MM.1S (cell line): ENCODE data around the gene RPAP2.

Experiments used
- CTCF ChIP-seq: fragments of 300-600 bp; sonication (generic); IDR thresholded peaks from 2 replicates; pipeline ENCODE4 v1.5.1; 2016; ENCODE audit warnings: antibody characterized with exemption, low read length, mixed read lengths
- EZH2 ChIP-seq: fragments of 300-600 bp; sonication (generic); optimal IDR thresholded peaks from 2 replicates; pipeline ENCODE3; 2017; ENCODE audit warnings: low read depth, mild to moderate bottlenecking, antibody characterized with exemption, low read length, mixed read lengths

- no peak for TF ChIP-seq CTCF
- no peak for TF ChIP-seq EZH2
Measured at GRCh38 chr1:92327794-92328193, 28.9 kb downstream of the RPAP2 start.
